NCI-H1105 treated with DMSO at 0.1 percent for 48 hours (cell line): ENCODE data around the gene DAAM1.

Source experiments
- DNase-seq: peaks from one replicate; lab custom pipeline; 2025; lab: John Stamatoyannopoulos, UW

The DAAM1 gene

DNA sequence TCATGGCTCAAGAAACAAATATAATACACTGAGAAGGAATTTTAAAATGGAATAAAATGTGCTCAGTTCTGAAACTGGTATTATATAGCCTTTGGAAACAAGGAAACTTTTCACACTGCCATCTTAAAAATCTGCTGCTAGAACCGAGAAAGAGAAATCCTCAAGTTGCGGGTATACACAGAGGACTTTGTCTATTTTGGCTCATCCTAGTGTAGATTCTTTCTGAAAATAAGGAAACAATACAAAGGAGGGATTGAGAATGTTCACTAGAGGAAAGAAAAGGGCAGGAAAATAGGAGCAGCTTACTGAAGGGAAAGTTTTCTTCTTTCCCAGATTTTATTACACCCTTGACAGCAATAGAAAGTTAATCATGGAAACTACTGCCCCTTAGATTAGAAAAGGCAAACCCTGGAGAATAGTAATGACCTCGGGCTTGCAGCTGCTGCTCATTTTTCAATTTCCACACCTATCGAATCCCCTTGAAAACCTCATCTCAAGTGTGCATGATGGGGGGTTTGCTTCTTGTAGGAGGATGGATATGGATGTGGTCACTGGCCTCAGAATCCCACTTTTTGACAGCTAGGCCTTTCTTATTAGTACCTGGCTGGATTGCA lies 104.6 kb downstream of the DAAM1 start:
- DNase-seq, result no peak

DNA sequence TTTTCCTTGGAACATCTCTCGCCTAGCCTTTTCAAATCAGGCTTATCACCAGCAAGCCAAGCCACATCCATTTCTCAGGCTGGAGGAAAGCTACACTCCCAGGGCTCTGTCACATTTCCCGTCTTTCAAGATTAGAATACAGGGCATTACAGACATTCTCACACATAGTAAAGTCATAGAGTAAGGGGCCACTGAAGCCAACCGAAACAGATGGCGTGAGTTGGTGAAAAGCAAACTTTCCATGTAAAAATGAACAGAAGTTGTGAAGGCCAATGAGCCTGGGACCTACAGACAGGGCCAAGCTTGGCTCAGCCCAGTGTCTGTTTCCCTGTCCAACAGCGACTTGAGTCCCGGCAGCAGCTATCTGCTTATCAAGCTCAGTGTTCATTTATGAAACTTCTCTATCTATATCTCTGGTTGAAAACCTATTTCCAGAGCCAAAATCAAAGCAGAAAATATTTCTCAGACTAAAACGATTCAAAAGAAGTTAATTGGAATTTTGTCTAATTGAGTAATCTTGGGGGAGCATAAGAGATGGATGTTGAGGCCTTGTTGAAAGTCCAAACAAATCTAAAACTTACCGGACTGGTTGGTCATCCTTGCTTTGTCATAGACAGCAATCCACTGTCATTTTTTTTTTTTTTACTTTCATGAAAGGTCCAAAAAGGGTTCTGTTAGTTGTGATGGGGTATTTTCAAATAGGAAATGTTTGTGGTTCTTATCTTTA lies 105.6 kb downstream of the DAAM1 start:
- DNase-seq, result no peak

DNA sequence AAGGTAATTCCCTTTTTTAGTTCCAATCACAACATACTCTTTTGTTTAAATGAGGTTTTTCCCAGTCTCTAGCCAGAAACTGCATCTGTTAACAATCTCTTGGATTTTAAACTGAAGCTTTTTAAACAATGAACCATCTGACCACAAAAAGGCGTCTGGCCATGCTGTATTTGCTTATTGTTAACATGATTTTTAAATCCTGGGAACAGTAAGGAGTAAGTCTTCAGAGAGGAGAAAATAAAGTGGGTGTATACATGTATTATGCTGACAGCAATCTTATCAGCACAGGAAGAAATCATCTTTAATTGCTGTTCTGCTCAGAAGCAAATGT lies 106.2 kb downstream of the DAAM1 start:
- DNase-seq, result no peak

DNA sequence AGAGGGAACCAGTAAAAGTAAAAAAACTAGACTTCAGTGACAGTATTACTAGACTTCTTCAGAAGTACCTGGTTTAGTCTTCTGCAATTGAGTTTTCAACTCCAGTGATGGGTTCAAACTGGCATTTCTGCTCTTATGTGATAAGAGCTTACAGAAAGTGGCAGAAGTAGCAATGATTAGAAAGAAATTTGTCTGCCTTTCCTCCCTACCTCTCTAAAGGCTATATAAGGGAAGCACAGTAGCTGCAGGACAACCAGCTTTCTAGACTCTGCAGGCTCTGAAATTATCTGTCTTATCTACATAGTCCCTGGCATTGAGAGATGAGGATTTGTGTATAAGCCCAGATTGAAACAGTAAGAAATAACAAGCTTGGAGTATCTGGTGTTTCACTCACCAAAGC lies 107.5 kb downstream of the DAAM1 start:
- no peak for DNase-seq

DNA sequence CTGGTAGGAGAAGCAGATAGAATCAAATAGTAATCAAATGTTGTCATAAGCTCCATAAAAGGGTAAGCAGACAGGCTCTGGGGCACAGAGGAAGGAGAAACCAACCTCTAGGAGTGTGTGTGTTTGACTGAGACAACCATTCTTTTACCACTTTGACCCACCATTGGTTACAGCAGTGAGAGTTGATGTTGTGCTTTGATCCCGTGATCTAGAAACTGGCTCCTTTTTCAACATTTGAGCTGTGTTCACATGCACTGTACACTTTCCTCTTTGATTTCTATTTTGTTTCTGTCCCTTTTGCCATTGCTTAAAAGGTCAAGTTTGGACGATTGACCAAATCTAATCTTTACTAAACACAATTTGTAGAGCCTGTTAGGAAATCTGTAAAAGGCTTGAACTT lies 108.0 kb downstream of the DAAM1 start:
- DNase-seq, result no peak

DNA sequence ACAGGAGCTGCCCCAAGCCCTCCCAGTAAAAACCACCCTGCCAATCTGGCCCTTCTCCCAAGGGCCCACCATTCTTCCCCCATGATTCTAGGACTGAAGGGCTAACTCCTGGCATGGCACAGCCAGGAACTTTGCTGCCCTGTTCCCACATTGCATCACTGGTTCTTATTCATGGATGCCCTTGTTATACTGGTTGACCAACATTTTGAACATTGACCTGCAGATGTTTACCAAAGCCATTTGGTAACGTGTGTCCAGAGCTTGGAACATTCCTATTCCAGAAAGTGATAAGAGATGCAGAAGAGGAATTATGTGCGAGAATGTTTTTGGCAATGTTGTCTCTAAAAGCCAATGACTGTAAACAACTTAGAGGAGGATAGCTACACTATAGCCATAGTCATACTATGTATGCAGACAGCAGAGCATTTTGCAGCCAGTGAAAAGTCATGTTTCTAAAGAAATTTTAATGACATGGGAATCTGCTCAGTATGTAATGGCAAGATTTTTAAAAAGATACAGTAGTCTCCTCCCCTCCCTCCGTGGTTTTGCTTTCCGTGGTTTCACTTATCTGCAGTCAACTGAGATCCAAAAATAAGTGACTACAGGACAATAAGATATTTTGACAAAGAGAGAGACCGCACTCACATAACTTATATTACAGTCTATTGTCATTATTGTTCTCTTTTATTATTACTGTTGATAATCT lies 108.8 kb downstream of the DAAM1 start:
- DNase-seq, result no peak

DNA sequence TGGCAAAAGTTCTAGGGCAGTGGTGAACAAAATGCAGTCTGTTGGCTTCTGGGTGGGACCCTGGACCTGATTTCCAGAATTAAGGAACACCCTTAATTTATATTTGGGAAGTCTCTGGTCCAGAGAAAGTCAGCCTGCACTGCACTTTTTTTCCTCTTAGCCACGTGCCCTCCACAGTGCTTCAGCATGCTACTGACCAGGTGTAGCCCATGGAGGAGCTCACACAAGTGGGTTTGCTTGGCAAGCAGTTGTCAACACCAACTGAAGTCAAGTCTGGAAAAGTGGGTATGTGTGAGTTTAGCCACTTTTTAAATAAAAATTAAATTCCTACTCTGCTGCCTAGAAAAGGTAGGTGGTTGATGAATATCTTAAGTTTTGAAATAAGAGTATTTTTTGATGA lies 111.3 kb downstream of the DAAM1 start:
- no peak for DNase-seq

DNA sequence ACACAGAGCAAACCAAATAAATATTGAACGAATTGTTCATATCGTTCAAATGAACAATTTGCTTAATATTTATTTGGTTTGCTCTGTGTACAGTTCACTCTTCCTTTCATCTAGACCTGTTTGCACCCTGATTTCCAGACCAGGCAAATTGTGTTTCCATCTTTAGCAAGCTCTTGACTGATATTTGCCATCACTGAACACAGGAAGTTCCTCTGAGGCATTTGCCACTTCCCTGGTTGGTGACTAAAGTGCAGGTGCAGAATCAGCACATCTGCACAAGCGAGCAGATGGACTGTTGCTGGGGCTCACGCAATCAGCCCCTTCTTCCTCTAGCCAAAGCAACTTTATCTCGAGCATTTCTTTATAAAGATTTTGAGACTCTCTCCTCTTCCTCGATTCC lies 112.9 kb downstream of the DAAM1 start:
- no peak for DNase-seq

DNA sequence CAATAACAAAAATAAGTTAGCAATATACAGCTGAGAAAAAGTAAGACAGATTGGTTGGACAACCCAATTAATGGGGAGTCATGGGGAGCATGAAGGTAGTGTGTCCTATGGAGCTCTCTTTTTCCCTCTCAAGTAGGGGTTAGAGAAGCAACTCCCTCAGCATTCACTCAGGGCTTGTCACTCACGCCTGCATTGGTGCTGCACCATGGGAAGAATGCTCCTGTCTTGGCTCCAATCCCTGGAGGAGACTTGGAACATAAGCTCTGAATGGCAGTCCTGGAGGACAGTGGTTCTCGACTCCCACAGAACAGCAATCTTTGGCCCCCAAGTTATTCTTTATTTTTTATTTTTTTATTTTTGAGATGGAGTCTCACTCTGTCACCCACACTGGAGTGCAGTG lies 113.8 kb downstream of the DAAM1 start:
- DNase-seq, result no peak

DNA sequence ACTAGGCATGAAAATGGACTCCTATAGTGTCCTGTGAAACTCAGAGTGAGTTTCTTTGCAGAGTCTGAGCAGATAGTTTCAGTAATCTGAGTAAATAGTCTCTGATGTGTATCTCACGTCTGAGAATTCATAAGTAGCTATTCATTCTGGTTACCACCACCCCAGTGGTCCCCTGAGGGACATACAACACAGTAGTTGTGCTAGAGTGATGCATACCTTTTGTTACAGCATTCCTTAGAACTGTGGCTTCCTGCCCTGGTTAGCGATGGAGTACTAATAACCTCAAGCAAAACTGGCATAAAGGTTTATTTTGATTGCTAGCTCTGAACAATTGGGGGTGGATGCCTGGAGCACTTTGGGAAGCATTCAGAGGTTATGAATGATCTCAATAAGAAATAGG lies 114.7 kb downstream of the DAAM1 start:
- no peak for DNase-seq

DNA sequence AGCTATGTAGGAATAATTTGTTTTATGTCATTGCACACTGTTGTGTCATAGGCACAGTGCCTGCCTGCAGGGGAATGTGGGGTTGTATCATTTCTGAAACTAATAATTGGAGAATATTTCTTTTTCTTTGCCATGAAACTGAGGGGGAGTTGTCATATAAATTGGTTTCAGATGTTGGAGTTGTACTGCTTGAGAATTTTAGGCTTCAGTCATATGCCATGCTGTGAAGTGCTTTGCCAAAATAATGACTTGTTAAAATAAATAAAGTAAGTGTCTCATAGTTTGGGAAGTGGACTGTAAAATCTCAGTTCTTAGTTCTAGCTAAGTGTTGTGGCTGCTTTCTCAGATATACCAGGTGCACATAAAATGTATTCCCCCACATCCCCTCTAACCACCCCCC lies 116.8 kb downstream of the DAAM1 start:
- no peak for DNase-seq

DNA sequence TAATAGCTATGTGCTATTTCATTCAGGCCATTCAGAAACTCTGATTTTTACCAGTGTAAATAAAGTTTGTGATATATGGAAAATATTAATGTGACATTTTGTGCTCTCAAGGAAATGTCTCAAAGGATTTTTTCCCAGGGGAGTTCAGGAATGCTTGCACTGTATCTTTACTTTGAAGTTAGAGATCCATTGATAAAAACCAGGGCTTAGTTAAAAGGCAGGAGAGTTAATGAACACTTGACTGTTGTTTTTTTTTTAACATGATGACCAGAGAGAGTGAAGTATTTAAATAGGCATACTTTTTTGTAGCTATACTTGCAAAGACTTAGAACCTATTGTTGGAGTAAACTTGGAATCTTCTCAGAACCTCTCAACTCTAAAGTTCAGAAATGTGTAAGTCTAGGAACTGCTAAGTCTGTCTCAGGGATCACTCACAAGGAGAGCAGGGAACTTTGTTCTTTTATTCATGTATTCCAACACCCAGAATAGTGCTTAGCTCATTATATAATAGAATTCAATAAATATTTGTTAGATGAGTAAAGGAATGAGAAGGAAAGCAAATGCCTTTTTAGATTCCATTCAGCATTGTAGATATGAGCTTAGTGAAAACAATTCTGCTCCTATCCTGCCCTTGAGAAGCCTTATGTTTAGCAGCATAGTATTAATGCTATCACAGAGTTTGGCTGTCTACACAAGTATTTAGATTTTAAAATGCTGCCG lies 117.5 kb downstream of the DAAM1 start:
- no peak for DNase-seq

DNA sequence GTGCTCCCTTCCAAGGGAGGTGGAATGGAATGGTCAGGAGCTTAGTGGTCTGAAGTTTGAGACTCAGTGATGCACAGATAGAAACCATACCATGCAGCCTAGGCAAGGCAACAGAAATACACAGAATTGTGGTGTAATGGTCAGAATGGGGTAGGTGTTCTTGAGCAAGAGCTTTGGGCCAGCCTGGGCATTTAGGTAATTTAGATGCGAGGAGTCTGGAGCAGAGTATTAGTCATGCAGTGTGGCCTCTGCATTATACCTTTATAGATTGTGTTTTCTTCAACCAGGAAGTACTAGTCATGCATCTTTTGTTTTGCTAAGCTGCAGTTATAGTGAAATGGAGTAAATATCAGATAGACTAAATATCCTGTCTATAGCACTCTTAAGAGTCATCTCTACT lies 118.3 kb downstream of the DAAM1 start:
- DNase-seq, result no peak

DNA sequence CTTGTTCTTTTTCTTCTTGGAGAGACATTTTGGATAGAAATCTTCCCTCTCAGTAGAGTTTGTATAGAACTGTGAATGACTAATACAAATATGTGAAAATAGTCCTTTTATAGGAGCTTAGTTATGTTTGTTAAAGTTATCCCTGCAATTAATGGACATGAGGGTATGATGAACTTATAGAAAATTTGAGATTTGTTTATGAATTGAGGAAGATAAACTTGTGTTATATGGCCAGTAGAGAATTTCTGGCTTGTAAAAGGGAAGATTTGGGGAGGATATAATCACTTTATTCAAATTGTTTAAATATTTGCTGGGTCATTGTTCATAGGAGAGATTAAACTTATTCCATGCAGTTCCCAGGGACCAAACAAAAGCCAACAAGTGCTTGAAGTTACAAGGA lies 119.6 kb downstream of the DAAM1 start:
- DNase-seq, result no peak

DNA sequence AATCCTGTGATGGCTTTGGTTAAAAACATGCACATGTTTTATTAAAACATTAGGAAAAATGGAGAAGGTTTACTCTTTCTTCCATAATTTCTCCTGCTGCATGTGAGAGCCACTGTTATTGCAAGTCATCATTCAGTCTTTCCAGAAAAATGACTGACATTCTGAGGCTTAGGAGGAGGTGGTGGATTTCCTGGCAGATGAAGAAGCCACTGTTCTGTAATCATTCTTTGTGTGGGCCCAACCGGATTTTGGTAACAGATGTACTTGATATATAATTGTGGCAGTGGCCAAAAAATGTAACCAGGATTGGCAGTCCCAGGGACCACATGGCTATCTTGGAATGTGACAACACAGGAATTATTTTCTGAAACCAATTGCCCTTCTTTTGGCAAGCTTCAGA lies 120.2 kb downstream of the DAAM1 start:
- DNase-seq, result no peak

DNA sequence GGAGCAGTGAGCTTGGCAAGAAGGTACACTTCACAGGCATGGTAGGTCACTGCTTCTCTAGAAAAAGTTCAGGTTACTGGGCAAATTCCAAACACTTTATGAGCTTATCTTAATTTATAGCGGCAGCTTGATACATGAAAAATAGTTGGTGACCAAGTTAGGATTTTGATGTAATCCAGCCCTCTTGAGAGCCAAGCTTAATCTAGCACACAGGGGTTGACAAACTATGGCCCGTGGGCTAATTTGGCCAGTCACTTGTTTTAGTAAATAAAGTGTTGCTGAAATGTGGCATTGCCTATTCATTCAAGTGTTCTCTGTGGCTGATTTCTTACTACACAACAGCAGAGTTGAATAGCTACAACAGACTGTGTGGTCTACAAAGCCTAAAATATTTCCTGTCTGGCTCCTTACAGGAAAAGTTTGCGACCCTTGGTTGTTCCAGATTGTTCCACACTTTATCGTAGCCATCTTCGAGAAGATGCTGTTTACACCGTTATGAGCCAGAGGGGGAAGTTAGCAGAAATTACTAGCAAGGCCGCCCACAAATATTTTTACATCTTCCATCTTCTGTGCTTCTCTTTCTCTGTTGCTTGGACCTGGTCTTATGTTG lies 120.9 kb downstream of the DAAM1 start:
- no peak for DNase-seq

DNA sequence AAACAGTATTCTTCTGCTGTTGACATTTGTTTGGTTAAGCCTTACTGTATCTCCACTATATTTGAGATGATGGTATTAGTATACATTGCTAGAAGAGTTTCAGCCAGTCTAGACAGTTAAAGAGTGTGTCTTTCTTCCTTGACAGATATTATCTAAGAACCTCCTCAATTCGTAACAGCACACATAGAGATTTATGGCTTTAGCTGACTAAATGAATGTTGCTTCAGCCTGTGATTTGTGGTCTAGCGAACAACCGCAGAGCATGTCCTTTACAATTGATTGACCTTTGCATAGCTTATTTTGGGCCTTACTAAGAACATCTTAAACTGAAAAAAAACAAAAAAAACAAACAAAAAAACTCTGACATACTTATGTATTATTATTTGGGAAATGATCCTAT lies 122.2 kb downstream of the DAAM1 start:
- DNase-seq, result no peak

DNA sequence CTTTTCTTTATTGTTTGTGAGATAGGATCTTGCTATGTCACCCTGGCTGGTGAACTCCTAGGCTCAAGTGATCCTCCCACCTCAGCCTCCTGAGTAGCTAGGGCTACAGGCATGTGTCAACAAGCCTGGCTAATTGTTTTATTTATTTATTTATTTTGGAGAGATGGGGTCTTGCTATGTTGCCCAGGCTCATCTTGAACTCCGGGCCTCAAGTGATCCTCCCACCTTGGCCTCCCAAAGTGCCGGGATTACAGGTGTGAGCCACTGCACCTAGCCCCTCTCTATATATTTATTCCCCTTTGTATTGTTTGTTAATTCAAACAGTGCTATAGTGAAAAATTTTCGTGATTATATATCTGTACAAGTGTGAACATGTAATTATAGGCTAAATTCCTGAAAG lies 123.3 kb downstream of the DAAM1 start:
- DNase-seq, result no peak

DNA sequence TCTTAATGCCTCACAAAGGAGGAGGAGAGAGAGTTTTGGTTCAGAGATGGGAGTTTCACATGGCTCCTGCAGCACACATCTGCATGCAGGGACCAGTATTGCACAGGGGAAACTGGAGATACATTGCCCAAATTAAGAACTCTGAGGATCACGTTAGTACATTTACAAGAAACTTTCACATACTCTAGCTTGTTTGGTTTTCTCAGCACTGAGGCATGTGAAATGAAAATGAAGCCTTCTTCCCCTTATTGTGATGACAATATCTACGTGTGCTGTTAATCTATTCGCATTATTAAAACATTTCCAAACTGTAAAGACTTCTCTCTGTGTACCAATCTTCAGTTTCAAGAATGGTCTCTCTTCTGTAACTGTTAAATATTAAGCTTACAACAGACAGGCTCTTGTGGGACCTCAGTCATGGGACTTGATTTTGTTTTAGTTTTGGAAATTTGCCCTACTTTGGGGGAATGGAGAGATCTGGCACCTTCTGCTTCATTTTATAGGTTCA lies 124.7 kb downstream of the DAAM1 start:
- no peak for DNase-seq

DNA sequence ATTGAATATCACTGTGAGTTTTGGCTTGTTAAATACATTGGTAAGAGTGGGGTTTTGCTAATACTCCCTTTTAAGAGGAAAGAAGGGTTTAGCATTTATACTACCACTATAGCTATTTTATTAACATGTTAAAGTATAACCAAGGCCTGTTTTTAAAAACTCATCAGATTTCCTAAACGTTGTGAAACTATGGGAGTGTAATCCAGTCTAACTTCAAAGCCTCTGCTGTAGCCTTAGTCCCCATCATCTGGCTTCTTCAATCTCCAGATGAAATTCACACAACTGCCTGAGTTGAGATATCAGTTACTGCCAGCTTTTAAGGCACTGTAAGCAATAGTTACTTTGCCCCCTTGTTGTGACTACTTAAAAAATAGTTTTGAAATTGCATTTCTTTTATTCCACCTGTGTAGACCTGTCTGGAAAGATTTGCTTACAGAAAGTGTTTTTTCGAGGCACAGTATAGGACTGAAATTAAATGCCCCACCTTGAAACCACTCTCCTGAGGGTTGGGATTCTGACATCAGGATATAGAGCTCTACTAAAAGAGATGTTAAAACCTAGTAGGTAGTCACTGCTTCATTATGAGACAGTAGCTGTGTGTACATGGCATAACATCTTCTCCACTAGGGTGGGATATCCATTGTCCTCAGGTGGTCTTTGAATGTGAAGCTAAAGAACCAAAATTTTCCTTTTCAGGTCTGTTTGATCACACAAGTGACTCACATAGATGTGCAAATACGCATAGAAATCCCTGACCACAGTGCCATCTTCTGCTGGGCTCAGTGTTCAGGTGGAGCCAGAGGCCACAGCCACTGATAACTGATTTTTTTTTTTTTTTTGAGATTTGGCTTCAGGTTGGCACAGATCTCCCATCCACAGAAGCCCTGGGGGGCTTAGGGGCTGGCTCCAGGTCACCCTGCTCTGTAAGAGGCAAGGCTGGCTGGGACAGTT lies 125.5 kb downstream of the DAAM1 start:
- DNase-seq, result no peak

DNA sequence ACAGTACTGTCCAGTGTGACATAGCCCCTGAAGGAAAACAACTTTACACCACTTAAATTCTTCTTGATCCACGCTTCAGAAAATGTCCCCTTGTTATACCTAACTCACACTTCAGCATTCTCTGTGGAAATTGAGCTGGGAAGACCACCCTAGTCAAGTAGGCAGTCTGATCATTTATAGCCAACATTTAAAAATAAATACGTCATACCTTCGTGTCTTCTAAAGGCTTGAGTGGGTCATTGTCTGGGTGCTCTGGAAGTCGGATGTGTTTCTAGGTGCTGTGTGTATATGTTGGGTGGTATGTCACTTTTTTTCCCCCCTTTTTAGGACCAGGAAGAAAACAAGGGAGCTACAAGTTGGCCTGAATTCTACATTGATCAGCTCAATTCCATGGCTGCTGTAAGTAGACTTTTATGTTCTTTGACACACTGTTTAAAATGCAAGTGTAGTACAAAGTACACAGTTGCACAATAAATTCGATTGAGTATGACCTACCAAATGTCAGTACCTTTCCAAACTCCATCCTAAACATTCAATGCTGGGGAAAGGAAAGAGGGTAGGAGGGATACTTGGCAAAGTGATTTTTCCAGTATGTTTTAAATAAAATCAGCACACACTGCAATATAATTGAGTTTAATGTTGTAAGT lies 126.6 kb downstream of the DAAM1 start:
- no peak for DNase-seq
